HG03460 (cell line): ENCODE results near the gene ARHGAP26.
A peak's percentile ranks its signal among the peaks of the same experiment; 100 is the strongest.

ENCODE experiments used
- ATAC-seq: cut with Tn5 transposase; IDR thresholded peaks from one replicate; pipeline ENCODE4 v1.9.1; 2021; ENCODE audit not compliant: unreplicated experiment

Gene ARHGAP26

DNA sequence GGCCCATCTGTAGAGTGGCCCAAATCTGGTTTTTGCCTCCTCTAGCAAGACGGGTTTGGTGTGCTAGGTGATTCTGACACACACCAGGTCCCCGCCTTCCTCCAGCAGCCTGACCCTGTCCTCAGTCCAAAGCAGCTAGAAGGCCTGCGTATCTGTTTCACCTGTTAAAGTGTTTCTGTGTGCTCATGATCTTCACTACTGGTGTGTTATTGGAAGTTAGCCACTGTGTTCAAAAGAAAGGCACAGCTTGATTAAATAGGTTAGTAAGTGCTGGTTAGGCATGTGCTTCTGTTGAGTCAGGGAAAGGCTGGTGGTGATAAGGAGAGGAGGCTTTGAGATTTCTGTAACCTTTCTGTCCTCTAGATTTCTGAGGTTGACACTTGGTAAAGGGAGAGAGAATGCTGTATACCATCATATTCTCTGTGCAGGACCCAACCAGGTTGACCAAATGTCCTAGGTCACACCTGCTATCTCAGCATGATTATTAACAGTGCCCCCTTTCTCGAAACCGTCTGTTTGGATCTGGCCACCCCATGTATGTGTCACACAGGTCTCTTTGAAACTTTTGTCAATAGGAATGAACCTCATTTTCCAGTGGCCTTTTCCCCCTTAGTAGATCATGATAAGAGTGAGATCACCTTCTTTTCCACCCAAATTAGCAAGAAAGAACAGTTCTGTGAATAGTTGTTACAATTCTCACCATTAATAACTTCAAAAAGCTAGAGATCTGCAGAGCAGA is 58.8 kb downstream of the ARHGAP26 start:
- ATAC-seq: no peak

DNA sequence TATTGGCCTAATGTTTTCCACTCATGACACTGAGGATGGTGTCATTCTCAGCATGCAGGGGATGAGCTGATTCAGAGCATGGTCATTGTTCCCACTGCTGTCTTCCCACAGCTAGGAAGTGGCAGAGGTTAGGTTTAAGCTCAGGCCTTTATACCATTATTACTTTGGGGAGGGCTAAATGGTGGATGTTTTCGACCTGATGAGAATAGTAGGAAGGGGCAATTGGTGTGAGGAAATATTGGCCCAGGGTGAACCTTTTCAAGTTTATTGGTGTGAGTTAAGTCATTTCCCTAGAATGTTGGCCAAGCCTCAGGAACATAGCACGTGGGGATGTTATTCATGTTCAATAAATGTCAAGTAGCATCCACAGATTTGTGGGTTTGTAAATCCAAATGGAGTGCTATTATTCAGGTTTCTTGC is 59.6 kb downstream of the ARHGAP26 start:
- no peak for ATAC-seq

DNA sequence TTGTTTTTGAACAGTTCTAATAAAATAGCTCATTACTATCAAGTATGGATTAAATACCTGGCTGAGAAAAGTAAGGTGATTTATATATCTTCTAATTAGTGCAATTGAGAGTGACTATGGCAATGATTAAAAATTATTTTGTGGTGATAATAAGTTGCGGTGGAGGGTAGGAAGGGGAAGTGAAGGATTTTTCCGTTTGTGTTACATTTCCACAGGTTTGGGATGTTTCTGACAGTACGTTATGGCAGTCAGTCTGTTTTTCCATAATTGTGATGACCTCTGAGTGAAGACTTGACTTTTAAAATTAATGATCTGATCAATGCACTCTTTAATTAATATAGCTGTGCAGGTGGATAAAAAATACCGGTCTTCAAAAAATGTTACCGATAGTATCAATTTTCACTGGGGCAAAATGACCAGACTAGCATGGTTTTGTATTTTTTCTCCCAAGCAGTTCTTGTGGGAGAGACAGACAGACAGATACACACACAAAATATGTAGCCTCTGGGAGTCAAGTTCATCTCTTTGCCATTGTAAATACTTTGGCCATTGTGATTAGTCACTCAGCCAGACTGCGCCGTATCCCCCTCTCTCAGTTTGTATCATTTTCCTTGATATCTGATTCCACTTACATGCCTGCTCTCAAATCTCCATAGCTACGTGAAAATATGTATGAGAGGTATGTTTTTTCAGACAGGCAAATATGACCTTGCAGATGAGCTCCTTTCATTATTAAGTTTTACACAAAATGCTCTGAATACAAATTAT is 60.2 kb downstream of the ARHGAP26 start:
- no peak for ATAC-seq

DNA sequence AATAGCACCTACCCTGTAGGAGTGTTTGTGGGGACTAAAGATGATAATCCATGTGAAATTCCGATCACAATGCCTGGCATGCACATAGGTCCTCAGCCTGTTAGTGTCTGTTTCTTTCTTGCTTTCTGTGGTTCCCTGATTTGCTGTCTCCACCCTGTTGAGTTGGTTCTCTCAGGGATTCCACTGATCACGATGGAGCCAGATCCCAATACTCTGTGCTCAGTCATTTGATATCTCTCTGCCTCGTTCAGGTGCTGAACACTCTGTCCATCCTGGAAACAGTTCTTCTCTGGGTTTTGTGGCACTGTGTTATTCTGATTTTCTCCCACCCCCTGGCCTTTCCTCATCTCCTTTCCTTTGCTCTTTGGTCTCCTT is 60.8 kb downstream of the ARHGAP26 start:
- no peak for ATAC-seq

DNA sequence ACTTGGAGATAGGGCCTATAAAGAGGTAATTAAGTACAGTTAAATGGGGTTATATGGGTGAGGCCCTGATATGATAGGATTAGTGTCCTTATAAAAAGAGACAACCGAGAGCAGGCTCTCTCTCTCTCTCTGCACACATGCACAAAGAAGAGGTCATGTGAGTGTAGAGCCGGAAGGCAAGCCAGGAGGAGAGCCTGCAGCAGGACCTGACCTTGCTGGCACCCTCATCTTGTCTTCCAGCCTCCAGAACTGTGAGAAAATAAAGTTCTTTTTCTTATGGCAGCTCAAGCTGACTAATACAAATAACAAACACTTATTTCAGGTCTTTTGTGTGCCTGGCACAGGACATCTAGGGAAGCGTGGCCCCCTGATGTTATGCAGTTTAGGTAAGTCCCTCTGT is 62.1 kb downstream of the ARHGAP26 start:
- ATAC-seq: no peak

DNA sequence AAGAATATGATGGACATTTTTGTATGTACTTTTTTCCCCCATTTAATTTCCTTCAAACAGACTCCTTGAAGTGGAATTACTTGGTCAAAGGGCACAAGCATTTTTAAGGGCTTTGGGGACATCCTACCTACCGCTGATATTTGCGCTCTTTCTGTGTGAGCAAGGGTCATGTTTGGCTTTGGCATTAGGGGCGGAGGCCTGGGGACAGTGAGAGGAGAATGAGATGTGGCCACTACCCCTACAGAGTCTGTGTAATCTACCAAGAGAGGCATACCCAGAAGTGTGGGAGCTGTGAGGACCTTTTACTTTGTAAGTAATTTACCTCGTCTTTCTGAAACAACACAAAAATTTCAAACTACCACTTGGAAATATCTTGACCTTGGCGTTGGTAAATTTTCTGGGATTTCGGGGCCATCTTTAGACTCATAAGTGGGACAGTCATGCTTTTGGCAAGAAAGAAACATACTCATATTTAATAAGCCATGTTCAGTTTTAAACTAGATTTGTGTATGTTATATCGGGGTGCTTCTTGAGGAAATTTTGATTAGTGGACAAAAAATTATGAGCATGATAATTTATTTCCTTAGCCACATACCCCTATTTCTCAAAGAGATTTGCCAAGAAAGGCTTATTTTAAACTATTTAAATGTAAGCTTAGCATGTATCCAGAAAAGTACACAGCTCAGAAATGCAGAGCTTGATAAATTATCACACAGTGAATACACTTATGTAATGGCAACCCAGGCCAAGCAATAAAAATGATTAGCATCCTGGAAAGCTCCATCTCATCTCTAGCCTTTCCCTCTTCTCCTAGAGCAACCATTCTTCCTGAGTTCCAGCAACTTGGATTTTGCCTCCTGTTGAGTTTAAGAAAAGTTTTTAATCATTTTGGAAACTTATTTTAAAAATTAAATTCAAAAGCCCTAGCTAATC is 63.6 kb downstream of the ARHGAP26 start:
- no peak for ATAC-seq

DNA sequence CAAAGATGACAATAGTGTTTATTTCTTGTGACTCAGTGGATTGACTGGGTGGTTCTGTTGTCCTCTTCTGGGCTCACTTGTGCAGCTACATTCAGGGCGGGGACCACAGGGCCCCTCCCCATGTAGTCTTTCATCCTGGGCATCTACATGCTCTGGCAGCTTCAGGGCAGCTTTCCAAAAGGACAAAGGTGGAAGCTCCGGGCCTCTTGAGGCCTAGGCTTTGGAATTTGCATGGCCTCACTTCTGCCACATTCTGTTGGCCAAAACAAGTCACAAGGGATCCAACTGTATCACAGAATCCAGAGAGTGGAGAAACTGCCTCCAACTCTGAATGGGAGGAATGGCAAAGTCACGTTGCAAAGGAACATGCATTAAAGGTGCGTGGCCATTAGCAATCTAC is 64.3 kb downstream of the ARHGAP26 start:
- no peak for ATAC-seq

DNA sequence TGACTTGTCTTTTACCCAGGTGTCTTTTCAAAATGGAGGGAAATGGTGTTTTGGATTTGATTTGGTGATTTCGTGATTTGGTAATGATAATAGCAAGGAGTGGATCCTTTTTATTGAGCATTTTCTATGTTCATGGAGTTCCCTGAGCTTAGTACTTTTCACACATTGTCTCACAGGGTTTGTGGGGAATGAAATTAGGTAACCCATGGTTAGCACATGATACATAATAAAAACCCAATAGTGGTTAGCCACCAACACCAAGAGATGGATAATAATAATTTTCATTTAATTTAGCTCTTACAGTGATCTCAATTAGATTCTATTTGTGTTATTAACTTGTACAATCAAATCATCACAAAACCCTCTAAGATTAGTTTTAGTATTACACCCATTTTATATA is 65.4 kb downstream of the ARHGAP26 start:
- no peak for ATAC-seq

DNA sequence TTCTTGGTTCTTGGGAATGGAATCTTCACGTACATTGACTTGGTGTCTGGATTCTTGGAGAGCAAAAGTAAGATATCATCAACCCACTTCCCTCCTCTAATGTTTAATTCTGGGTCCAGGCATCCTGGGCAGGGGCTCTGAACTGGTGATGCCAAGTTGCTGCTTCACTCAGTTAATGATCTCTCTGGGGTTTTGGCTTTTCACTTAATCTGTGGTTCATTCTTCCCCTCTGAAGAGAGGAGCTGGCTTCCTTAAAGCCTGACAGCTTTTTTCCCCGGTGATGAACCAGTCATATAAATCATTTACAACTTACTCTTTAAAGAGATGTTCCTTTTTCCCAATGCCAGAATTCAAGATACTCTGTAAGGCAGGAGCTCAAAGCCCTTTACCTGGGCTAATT is 65.9 kb downstream of the ARHGAP26 start:
- no peak for ATAC-seq

DNA sequence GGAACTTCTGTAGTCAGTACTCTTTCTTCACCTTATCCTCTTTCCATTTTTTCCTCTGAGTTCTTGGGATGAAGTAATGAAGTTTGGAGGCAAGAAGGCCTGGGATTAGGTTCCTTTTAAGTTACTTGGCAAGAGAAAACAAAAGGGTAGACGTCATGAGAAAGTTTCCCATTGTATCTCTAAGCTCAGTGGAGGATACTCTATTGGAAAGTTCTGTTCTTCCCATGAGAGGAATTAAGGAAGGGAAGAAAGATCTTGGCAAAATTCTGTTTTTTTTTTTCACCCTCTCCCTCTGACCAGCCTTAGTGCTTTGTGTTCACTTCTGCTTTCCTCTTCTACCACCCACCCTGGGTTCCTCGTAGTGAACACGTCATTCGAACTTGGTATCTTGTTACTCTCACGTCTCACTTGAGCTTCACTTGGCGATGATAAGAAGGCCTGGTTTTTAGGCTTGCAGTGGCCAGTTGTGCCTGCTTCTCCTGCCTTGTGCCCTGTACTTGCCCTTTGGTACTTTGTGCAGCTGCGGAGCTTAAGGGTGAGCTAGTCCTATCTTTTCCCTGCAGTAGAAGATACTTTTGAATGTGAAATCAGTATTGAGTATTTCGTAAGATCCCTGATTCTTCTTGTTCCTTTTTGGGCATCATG is 67.0 kb downstream of the ARHGAP26 start:
- no peak for ATAC-seq

DNA sequence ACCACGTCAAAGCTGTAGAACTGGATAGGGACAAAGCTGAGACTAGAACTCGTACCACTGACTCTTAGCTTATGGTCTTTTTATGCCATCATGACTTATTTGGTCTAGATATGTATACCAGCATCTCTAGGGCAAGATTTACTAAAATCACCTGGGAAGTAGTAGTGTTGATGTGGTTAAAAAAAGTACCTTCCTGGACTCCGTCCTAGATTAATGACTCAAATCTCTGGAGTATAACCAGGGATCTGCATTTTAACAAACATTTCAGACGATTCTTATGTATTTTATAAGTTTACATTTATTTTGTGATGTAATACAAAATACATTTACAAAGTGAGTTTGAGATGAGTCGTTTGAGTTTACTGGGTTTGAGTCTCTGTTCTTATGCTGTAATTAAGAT is 68.7 kb downstream of the ARHGAP26 start:
- ATAC-seq: no peak

DNA sequence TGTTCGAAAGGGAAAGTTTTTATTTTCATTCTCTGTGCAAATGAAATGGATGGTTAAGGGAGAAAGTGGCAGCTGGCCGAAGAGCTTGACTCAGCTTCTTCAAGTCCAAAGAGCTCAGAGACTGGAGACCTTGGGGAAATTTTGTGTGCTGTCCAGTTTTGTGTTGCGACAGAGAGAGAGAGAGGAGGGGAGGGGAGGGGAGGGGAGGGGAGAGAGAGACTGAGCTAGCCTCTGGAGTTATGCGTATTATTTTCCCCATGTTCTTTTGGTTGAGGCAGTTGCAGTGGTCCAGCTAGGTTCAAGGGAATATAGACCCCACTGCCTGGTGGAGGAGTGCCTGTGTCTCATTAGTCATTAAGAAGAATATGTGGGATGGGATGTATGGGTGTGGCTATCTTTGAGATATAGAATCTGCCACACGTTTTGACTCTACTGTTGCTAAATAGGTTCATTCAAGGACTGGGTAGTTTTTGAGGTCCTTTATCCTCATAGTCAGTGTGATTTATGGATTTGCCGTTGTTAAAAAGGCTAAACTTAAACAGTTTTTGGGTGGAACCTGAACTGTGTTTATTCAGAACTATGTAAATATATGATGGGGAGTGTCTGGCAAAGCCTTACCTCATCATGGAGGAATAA is 69.7 kb downstream of the ARHGAP26 start:
- no peak for ATAC-seq

DNA sequence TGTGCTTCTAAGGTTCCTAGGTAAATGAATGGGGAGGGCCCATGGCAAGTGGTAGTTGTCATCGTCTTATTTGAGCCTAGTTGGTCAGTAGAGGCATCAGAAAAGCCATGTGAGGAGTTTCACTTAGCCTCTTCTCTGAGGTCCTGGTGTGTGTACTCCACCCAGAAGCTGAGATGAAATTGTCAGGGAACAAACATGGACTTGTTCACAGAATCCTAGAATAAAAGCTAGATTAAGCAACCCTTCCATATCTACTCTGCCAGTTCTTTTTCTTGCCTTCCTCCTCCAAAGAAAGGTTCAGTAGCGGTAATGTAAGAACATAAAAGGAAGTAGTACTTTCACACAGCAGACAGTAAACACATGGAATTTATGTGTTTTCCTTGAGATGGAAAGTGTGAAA is 70.4 kb downstream of the ARHGAP26 start:
- ATAC-seq: no peak

DNA sequence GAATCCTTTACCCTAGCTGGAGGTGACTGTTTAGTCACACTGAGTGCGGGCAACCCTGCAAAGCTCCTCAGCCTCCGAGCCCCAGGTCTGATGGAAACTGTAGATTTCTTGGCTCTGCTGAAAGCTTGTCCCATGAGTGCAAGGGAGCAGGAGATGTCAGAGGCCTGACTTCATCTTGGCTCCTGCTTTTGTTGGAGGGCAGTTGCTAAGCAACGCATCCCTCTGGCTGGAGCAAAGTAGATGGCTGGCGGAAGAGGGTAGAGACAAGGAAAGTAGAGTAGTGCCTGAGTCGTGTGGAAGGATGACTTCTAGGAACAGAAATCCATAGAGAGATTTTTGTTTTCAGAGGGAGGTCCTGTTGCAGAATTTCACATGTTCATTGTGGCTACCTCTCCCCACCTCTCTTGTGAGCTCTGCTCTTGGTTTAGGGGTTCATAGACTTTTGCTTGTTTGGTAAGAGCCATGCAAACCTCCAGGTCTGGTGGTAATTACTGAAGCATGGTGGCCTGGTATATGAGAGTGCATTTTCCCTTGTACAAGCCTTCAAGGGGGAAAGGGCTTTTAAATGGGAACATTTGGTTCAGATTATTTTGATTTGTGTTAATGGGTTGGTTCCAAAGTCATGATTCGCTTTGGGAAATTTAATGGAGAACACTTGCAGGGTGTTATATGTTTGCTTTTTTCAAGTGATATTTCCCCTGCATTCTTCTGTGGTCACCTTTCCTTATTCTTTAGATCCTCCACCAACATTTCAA is 71.5 kb downstream of the ARHGAP26 start:
- no peak for ATAC-seq

DNA sequence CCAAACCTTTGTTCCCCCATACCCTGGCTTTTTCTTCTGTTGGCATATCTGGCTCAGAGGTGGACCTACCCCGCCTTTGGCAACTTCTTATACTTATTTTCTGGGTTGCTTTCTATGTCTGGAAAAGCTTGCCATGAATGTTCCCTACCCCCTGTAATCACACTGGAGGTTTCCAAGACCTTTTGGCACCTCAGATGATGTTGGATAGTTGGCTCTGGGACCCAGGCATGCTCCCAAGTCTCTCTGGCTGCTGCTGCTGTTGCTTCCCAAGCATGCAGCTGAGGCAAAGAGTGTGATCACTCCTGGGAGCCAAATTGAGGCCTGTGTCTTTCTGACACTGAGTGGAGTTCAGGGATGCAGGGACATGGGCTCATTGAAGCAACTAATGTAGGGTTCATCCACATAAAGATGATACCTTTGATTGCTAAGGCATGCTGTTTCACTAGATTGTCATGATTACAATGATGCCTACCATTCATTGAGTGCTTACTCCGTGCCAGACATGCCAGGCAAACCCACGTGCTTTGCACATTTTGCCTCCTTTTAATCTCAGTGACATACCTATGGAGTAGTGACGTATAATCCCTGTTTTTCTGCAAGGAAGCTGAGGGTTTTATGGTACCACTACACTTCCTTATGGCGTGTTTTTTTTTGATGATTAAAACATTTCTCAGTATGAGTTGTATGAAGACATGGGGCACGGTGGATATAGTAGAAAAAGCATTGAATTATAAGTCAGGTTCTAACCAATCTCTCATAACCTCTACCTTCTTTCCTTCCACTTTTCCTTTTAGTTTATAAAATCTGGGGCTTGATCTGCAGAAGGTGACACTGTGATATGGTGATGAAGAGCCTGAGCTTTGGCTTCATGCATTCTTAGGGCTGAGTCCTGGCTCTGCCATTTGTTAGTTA is 73.1 kb downstream of the ARHGAP26 start:
- ATAC-seq: no peak

DNA sequence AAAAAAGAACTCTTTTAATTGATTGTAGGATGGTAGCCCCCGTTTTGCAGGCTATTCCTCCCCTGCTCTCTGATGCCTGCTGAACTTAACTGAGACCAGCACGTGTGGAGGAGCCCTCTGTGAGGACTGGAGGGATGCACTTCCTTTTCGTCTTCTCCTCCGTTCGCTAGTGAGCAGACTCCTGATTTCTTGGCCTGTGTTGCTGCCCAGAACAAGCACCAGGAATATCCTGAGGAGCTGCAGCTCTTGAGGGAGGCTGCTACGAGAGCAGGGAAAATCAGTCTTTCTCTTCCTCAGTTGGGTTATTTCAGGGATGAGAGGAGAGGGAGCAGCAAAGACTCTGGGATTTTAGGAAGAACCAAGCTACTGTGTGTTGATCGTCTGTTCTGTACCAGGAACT is 74.7 kb downstream of the ARHGAP26 start:
- ATAC-seq: no peak

DNA sequence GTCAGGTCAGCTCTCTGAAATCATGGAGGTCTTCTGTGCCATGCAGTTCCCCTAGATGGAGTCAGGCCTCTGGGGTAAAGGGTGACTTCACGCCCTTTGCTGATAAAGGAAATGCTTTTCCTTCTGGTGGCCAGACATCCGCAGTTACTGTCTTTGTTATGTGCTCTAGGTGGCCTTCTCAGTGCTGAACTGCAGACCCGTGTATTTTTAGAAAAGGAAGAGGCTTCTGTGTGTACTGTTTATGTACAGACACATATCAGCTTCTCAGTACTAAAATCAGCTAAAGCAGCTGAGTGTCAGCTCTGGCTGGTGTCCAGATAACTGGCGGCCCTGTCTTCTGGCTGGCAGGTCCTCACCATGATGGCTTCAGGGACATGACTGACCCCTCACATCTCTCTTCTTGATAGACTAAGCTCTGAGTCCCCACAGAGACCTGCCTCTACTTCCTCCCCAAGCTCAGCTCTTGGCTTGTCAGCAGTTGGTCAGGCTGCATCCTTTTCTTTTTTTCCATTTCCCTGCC is 75.3 kb downstream of the ARHGAP26 start:
- ATAC-seq: peak; percentile 49

DNA sequence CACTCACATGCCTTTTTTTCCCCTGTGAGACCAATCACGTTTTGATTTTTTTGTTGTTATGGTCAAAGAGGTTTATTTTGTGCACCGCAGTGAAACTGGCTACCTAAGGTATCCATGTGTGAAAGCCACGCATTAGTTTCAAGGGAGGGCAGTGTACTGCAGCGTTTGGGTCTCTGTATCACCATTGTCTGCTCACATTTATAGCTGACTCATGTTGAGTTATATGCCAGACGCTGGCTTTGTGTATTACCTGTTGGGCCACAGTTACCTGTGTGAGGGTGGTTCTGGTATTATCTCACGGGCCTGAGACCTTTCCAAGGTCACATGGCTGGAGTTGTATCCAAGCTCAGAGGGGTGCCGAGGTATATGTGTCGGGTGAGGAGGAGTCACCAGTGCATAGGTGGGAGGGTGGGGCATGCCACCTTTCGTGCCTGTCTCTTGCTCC is 75.8 kb downstream of the ARHGAP26 start:
- peak; percentile 48 for ATAC-seq
